Ishikawa (cell line): ENCODE measurements around the gene OR1K1.

Experiments used
- CEBPB ChIP-seq: IDR thresholded peaks from 2 replicates; pipeline ENCODE4 v1.6.1; 2012
- EP300 ChIP-seq: IDR thresholded peaks from 2 replicates; pipeline ENCODE4 v1.6.1; 2012; ENCODE audit warnings: borderline replicate concordance
- FOXM1 ChIP-seq: IDR thresholded peaks from 2 replicates; pipeline ENCODE4 v1.6.1; 2012; ENCODE audit warnings: low read depth, borderline replicate concordance
- NFIC ChIP-seq: IDR thresholded peaks from 2 replicates; pipeline ENCODE4 v1.6.1; 2012
- RAD21 ChIP-seq: IDR thresholded peaks from 2 replicates; pipeline ENCODE4 v1.6.1; 2012; ENCODE audit warnings: low read depth
- TAF1 ChIP-seq: IDR thresholded peaks from 2 replicates; pipeline ENCODE4 v1.6.1; 2012; ENCODE audit warnings: low read depth, mild to moderate bottlenecking
- USF1 ChIP-seq: IDR thresholded peaks from 2 replicates; pipeline ENCODE4 v1.6.1; 2012
- TF ChIP-seq, protein P1 (sequence below): IDR thresholded peaks from 2 replicates; pipeline ENCODE4 v1.6.1; 2012

DNA sequence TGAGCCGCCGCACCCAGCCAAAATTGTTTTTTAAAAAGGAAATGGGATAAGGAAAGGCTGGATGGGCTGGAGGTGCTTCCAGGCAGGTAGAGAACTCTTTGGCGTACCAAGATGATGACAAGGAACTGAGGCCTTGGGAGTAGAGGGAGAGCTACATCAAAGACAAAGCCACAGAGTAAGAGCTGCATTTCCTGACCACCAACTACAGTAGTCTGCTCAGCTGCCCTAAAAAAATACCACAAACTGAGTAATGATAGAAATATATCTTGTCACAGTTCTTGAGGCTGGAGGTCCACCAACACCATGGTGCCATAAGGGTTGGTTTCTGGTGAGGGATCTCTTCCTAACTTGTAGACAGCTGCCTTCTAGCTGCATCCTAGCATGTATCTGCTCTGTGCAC, 8.2 kb downstream of the OR1K1 start:
- TF ChIP-seq EP300 (no peak), TAF1 (no peak), USF1 (no peak), NFIC (no peak), FOXM1 (no peak), CEBPB (no peak), RAD21 (no peak)
- TF ChIP-seq, protein P1, sequence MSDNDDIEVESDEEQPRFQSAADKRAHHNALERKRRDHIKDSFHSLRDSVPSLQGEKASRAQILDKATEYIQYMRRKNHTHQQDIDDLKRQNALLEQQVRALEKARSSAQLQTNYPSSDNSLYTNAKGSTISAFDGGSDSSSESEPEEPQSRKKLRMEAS, result no peak
